ENCODE measurements around the gene MRPS17.

GRCh38 chr7:55996856-55997500 lies 45.3 kb downstream of the MRPS17 start:
- TF ChIP-seq CTCF (IDR thresholded peaks at IDR 0.05; ENCODE audit: low read depth, low read length) (no peak), EZH2phosphoT487 (IDR thresholded peaks at IDR 0.05; ENCODE audit: low read depth) (no peak)
